Measurements from ENCODE around the gene SGSH.
"Not testable (repeated sequence)": the region's sequence is repeated elsewhere in the genome, so short reads cannot be mapped to it uniquely, and the experiment has no call there.

SGSH gene

GRCh38 chr17:80205811-80206210, 14.3 kb downstream of the SGSH start:
- DNase-seq: no peak

GRCh38 chr17:80204626-80205468, 15.3 kb downstream of the SGSH start:
- no peak for DNase-seq

GRCh38 chr17:80203471-80203963, 16.6 kb downstream of the SGSH start:
- DNase-seq: no peak

- no peak for DNase-seq
These were observed 17.9 kb downstream of the SGSH start for GRCh38 chr17:80202197-80202596.

GRCh38 chr17:80201446-80201845, 18.7 kb downstream of the SGSH start:
- DNase-seq: no peak

GRCh38 chr17:80199295-80199694, 20.8 kb downstream of the SGSH start:
- DNase-seq: not testable (repeated sequence)

GRCh38 chr17:80198144-80198661, 21.9 kb downstream of the SGSH start:
- no peak for DNase-seq

- no peak for DNase-seq
These were observed 23.5 kb downstream of the SGSH start for GRCh38 chr17:80196652-80197051.

GRCh38 chr17:80195671-80196529, 24.2 kb downstream of the SGSH start:
- DNase-seq: peak in 1 of 2 experiments; percentile 6

- DNase-seq: no peak
These were observed 25.0 kb downstream of the SGSH start for GRCh38 chr17:80195141-80195540.

GRCh38 chr17:80191865-80192661, 28.1 kb downstream of the SGSH start:
- DNase-seq: no peak

- no peak for DNase-seq
These were observed 28.9 kb downstream of the SGSH start for GRCh38 chr17:80191192-80191591.

GRCh38 chr17:80190716-80191115, 29.4 kb downstream of the SGSH start:
- DNase-seq: no peak

- no peak for DNase-seq
These were observed 30.5 kb downstream of the SGSH start for GRCh38 chr17:80189611-80190010.

- DNase-seq: no peak
These were observed 32.6 kb downstream of the SGSH start for GRCh38 chr17:80187515-80187941.

- DNase-seq: no peak
These were observed 33.0 kb downstream of the SGSH start for GRCh38 chr17:80187090-80187489.

GRCh38 chr17:80185968-80186367, 34.2 kb downstream of the SGSH start:
- DNase-seq: no peak

- no peak for DNase-seq
These were observed 35.8 kb downstream of the SGSH start for GRCh38 chr17:80184423-80184714.

GRCh38 chr17:80183581-80184422, 36.3 kb downstream of the SGSH start:
- DNase-seq: no peak

GRCh38 chr17:80182845-80183223, 37.3 kb downstream of the SGSH start:
- DNase-seq: no peak

- DNase-seq: no peak
These were observed 37.9 kb downstream of the SGSH start for GRCh38 chr17:80182118-80182844.

Measured in SW 1271 (cell line).